Adrenal gland (tissue), 5 donors: Measurements from ENCODE around the gene RABL6.

Experiments
- CTCF ChIP-seq, 6 experiments: fragments of 450-650 bp in 4 of 6; fragments of 200-600 bp in 2 of 6; sonication (generic) in 1 of 6; IDR thresholded peaks; 1 replicate in 5 of 6; 2 replicates in 1 of 6; pipeline versions ENCODE4 v1.5.1 to v1.8.0; 2016 to 2021; ENCODE audit warnings: antibody characterized with exemption in 6 of 6, mild to moderate bottlenecking in 2 of 6, moderate library complexity in 1 of 6
- POLR2A ChIP-seq, 2 donors: fragments of 450-650 bp; IDR thresholded peaks; one replicate each; pipeline ENCODE4 v1.6.1; 2017; ENCODE audit warnings: antibody characterized with exemption in 2 of 2, mild to moderate bottlenecking in 2 of 2, moderate library complexity in 1 of 2
- donor health status: DM: no; HTN: no; CAD: no.

GRCh38 chr9:136889858-136890257 is 82.1 kb downstream of the RABL6 start:
- TF ChIP-seq CTCF (IDR thresholded peaks at IDR 0.05) (no peak), POLR2A (IDR thresholded peaks at IDR 0.05) (no peak)
